ENCODE data around the gene CDHR2.

DNA sequence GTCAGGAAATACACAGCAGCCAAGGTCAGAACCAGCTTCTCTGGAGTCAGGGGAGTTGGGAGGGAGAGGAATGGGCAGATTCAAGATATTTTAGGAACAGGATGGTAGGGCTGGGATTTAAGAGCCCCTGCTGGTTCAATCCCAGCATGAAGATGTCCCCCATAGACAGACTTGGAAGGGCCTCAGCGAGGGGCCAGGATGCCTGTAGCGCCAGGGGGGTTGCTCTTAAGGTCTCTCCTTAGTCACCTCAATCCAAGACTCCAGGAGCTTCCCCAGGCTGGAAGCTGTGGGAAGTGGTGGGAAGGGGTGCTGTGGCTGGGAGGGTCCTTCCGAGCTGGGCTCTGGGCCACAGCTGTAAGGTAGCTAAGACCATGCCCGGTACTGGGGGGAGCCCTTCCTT lies 90.1 kb downstream of the CDHR2 start:
- TF ChIP-seq CTCF (IDR thresholded peaks at IDR 0.05; ENCODE audit: low read length) = no peak
- no peak for TF ChIP-seq EZH2 (IDR thresholded peaks at IDR 0.05; ENCODE audit: borderline replicate concordance, low read length)

Data from OCI-LY1 (cell line).